WTC11 (cell line): ENCODE measurements around the gene MIP. TPM values are rescaled to one million over a fixed set of nuclear protein-coding genes. Genes with fewer than 3 reads are reported as not detected.

Experiments
- E2F5 ChIP-seq: sonication (generic); formaldehyde crosslinking; IDR thresholded peaks from 2 replicates; pipeline ENCODE4 v1.8.1; 2022; ENCODE audit warnings: mild to moderate bottlenecking, moderate library complexity, missing genetic modification reagents
- GABPB1 ChIP-seq: sonication (generic); formaldehyde crosslinking; IDR thresholded peaks from 2 replicates; pipeline ENCODE4 v1.8.1; 2023; ENCODE audit warnings: mild to moderate bottlenecking, missing genetic modification reagents
- GRHL2 ChIP-seq: fragments of 250-450 bp; sonication (Bioruptor Pico); IDR thresholded peaks from 2 replicates; pipeline ENCODE4 v1.8.0; 2022; ENCODE audit warnings: mild to moderate bottlenecking, moderate library complexity; ENCODE audit not compliant: insufficient replicate concordance, severe bottlenecking
- KAT7 ChIP-seq: sonication (generic); formaldehyde crosslinking; IDR thresholded peaks from 2 replicates; pipeline ENCODE4 v1.8.1; 2023; ENCODE audit warnings: missing genetic modification reagents, mild to moderate bottlenecking, borderline replicate concordance
- NFATC4 ChIP-seq: fragments of 250-450 bp; sonication (Bioruptor Pico); IDR thresholded peaks from 2 replicates; pipeline ENCODE4 v1.9.0; 2021; ENCODE audit warnings: mild to moderate bottlenecking
- NR2C2 ChIP-seq: sonication (generic); formaldehyde crosslinking; IDR thresholded peaks from 2 replicates; pipeline ENCODE4 v1.8.0; 2022; ENCODE audit warnings: mild to moderate bottlenecking, missing genetic modification reagents
- PRDM15 ChIP-seq: sonication (generic); formaldehyde crosslinking; IDR thresholded peaks from 2 replicates; pipeline ENCODE4 v1.8.0; 2022; ENCODE audit warnings: missing genetic modification reagents
- PRRX2 ChIP-seq: fragments of 250-450 bp; sonication (Bioruptor Pico); IDR thresholded peaks from 2 replicates; pipeline ENCODE4 v1.8.0; 2021; ENCODE audit warnings: mild to moderate bottlenecking
- SMAD3 ChIP-seq: sonication (generic); formaldehyde crosslinking; IDR thresholded peaks from 2 replicates; pipeline ENCODE4 v1.8.0; 2022; ENCODE audit warnings: missing genetic modification reagents, mild to moderate bottlenecking, borderline replicate concordance
- SOX15 ChIP-seq: fragments of 250-450 bp; sonication (Bioruptor Pico); IDR thresholded peaks from 2 replicates; pipeline ENCODE4 v1.9.0; 2021; ENCODE audit warnings: mild to moderate bottlenecking
- TEAD4 ChIP-seq: sonication (generic); formaldehyde crosslinking; IDR thresholded peaks from 2 replicates; pipeline ENCODE4 v1.8.0; 2022; ENCODE audit warnings: mild to moderate bottlenecking, missing genetic modification reagents
- ZNF121 ChIP-seq: sonication (generic); formaldehyde crosslinking; IDR thresholded peaks from 2 replicates; pipeline ENCODE4 v1.8.0; 2023; ENCODE audit warnings: missing genetic modification reagents
- ZNF138 ChIP-seq: sonication (generic); formaldehyde crosslinking; conservative IDR thresholded peaks from 2 replicates; pipeline ENCODE4 v1.8.1; 2022; ENCODE audit warnings: mild to moderate bottlenecking, moderate library complexity, missing genetic modification reagents
- ZNF512 ChIP-seq: sonication (generic); formaldehyde crosslinking; IDR thresholded peaks from 2 replicates; pipeline ENCODE4 v1.8.1; 2022; ENCODE audit warnings: missing genetic modification reagents, borderline replicate concordance
- ZNF532 ChIP-seq: fragments of 250-450 bp; sonication (Bioruptor Pico); IDR thresholded peaks from 2 replicates; pipeline ENCODE4 v1.9.0; 2021; ENCODE audit warnings: mild to moderate bottlenecking, borderline replicate concordance
- ZSCAN18 ChIP-seq: fragments of 250-450 bp; sonication (Bioruptor Pico); IDR thresholded peaks from 2 replicates; pipeline ENCODE4 v2.1.2; 2022; ENCODE audit warnings: mild to moderate bottlenecking, moderate library complexity
- total RNA-seq: library from RNA; stranded (reverse); gene quantifications from 3 replicates; pipeline ENCODE4 v1.2.3, GENCODE V29; 2021
- TF ChIP-seq, protein P1 (sequence below): fragments of 200-600 bp; IDR thresholded peaks from 2 replicates; pipeline ENCODE4 v1.8.0; 2022; ENCODE audit warnings: antibody characterized with exemption
- TF ChIP-seq, protein P2 (sequence below): sonication (generic); formaldehyde crosslinking; IDR thresholded peaks from 2 replicates; pipeline ENCODE4 v1.8.0; 2022; ENCODE audit warnings: mild to moderate bottlenecking, missing genetic modification reagents
- TF ChIP-seq, protein P3 (sequence below): sonication (generic); formaldehyde crosslinking; IDR thresholded peaks from 2 replicates; pipeline ENCODE4 v1.8.0; 2022; ENCODE audit warnings: mild to moderate bottlenecking, missing genetic modification reagents
- TF ChIP-seq, protein P4 (sequence below): sonication (generic); formaldehyde crosslinking; IDR thresholded peaks from 2 replicates; pipeline ENCODE4 v1.8.0; 2022; ENCODE audit warnings: mild to moderate bottlenecking, missing genetic modification reagents

The MIP gene
- total RNA-seq, 1 experiment from 2014 or later: not detected

- TF ChIP-seq ZNF532 (CRISPR knock-in tag) (no peak), ZSCAN18 (no peak), ZNF138 (CRISPR knock-in tag) (no peak), NR2C2 (CRISPR knock-in tag) (no peak), GRHL2 (CRISPR knock-in tag) (no peak), KAT7 (0 out of 2 replicates have a peak, but pooled peaks have one; percentile 88), PRRX2 (no peak), GABPB1 (CRISPR knock-in tag) (peak; percentile 73), NFATC4 (no peak), ZNF512 (CRISPR knock-in tag) (no peak), E2F5 (CRISPR knock-in tag) (peak; percentile 72; the same call in 1 of the 2 replicates), PRDM15 (CRISPR knock-in tag) (no peak), TEAD4 (CRISPR knock-in tag) (0 out of 2 replicates have a peak, but pooled peaks have one; percentile 33), SOX15 (CRISPR knock-in tag) (no peak), SMAD3 (CRISPR knock-in tag) (peak; percentile 17; the same call in 1 of the 2 replicates), ZNF121 (CRISPR knock-in tag) (no peak)
- TF ChIP-seq, protein P1, sequence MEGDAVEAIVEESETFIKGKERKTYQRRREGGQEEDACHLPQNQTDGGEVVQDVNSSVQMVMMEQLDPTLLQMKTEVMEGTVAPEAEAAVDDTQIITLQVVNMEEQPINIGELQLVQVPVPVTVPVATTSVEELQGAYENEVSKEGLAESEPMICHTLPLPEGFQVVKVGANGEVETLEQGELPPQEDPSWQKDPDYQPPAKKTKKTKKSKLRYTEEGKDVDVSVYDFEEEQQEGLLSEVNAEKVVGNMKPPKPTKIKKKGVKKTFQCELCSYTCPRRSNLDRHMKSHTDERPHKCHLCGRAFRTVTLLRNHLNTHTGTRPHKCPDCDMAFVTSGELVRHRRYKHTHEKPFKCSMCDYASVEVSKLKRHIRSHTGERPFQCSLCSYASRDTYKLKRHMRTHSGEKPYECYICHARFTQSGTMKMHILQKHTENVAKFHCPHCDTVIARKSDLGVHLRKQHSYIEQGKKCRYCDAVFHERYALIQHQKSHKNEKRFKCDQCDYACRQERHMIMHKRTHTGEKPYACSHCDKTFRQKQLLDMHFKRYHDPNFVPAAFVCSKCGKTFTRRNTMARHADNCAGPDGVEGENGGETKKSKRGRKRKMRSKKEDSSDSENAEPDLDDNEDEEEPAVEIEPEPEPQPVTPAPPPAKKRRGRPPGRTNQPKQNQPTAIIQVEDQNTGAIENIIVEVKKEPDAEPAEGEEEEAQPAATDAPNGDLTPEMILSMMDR: no peak
- TF ChIP-seq, protein P2, sequence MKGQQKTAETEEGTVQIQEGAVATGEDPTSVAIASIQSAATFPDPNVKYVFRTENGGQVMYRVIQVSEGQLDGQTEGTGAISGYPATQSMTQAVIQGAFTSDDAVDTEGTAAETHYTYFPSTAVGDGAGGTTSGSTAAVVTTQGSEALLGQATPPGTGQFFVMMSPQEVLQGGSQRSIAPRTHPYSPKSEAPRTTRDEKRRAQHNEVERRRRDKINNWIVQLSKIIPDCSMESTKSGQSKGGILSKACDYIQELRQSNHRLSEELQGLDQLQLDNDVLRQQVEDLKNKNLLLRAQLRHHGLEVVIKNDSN (CRISPR knock-in tag): peak; percentile 96
- TF ChIP-seq, protein P3, sequence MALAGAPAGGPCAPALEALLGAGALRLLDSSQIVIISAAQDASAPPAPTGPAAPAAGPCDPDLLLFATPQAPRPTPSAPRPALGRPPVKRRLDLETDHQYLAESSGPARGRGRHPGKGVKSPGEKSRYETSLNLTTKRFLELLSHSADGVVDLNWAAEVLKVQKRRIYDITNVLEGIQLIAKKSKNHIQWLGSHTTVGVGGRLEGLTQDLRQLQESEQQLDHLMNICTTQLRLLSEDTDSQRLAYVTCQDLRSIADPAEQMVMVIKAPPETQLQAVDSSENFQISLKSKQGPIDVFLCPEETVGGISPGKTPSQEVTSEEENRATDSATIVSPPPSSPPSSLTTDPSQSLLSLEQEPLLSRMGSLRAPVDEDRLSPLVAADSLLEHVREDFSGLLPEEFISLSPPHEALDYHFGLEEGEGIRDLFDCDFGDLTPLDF (CRISPR knock-in tag): peak; percentile 82
- TF ChIP-seq, protein P4, sequence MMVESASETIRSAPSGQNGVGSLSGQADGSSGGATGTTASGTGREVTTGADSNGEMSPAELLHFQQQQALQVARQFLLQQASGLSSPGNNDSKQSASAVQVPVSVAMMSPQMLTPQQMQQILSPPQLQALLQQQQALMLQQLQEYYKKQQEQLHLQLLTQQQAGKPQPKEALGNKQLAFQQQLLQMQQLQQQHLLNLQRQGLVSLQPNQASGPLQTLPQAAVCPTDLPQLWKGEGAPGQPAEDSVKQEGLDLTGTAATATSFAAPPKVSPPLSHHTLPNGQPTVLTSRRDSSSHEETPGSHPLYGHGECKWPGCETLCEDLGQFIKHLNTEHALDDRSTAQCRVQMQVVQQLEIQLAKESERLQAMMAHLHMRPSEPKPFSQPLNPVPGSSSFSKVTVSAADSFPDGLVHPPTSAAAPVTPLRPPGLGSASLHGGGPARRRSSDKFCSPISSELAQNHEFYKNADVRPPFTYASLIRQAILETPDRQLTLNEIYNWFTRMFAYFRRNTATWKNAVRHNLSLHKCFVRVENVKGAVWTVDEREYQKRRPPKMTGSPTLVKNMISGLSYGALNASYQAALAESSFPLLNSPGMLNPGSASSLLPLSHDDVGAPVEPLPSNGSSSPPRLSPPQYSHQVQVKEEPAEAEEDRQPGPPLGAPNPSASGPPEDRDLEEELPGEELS (CRISPR knock-in tag): peak; percentile 92
These were observed 14.0 kb upstream of the MIP start, which contains the start of gene SPRYD4 (continued) for GRCh38 chr12:56468216-56469006.
